IPS DF 4.7 (cell line): ENCODE results near the gene UTP18.
"Not testable (repeated sequence)": the region's sequence is repeated elsewhere in the genome, so short reads cannot be mapped to it uniquely, and the experiment has no call there.

Source experiments
- DNase-seq: peaks from one replicate; pipeline ENCODE4 v3.0.0-alpha.2; 2013; ENCODE audit warnings: low spot score; ENCODE audit errors: extremely low read depth

The UTP18 gene

GRCh38 chr17:51258756-51259563 lies 1.4 kb upstream of the UTP18 start:
- no peak for DNase-seq

- DNase-seq, result peak; percentile 82
These were observed 646 bp upstream of the UTP18 start, which contains the start of gene MBTD1 for GRCh38 chr17:51259564-51260236. MBTD1 (minus strand) TSS chr17:51260049; CDS start chr17:51225161, 34,888 bp downstream.

DNA sequence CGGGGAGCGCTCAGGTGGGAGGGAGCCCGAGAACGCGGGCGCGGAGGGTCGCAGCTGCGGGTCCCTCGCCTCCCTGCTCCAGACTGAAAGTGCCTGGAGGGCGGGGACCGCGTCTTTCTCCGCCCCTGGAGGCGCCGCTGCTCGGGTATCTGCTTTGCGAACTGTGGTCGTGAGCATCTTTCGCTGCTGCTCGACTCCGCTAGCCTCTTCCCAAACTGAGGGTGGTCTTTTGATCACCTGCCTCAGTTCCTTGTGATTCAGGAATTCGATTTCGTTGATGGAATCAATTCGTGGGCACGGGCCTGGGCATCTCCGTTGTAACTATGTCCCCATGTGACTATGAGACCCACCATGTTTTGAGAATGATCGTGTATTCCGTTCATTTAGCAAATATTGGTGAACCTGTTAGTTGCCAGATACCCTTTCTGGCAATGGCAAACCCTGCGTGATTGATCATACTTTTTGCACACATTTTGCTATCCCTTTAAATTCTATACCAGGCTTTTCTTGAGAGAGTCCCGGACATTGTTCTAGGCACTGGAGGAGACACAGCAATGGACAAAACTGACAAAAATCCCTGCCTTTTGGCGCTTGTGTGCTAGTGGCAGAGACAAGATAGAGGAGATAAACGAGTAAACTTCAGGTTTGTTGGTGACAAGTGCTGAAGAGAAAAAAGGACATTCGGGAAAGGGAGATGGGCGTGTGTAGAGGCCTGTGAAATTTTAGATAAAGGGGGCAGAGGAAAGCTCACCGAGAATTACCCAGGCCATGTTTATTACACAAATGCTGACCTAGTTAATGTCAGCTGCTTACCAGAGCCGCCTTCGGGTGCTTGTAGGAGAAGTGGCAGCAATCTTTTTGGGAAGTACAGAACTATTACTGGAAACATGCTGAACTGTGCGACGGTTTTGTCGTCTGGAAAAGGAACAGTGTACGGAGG lies 948 bp downstream of the UTP18 start:
- no peak for DNase-seq

DNA sequence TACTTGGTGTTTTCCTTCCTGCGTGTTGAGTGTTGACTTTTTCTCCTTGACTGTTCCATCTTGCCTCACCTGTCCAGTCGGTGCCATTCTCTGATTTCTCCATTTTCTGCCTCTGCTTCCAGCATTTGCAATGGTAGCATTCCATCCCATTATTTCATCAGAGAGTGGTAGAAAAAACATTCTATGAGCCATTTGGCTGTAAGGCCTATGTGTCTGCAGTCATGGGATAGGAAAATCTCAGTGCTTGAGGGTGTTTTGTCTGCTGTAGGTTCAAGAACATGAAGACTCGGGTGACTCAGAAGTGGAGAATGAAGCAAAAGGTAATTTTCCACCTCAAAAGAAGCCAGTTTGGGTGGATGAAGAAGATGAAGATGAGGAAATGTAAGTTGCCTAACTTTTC lies 2.7 kb downstream of the UTP18 start:
- no peak for DNase-seq

DNA sequence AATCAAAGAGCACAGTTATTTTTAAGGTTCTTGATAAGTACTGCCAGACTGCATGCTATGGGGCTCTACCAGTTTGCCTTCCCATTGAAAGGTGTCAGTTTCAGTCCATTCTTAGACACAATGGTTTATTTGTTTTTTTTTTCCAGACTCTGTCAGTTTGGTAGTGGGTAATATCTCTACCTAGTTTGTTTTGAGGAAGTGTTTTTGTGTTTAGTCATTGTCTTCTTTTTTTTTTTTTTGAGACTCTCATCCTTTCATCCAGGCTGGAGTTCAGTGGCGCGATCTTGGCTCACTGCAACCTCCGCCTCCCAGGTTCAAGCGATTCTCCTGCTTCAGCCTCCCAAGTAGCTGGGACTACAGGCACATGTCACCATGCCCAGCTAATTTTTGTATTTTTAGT lies 4.1 kb downstream of the UTP18 start:
- DNase-seq, result not testable (repeated sequence)

- no peak for DNase-seq
These were observed 9.6 kb downstream of the UTP18 start for GRCh38 chr17:51269991-51270390.

DNA sequence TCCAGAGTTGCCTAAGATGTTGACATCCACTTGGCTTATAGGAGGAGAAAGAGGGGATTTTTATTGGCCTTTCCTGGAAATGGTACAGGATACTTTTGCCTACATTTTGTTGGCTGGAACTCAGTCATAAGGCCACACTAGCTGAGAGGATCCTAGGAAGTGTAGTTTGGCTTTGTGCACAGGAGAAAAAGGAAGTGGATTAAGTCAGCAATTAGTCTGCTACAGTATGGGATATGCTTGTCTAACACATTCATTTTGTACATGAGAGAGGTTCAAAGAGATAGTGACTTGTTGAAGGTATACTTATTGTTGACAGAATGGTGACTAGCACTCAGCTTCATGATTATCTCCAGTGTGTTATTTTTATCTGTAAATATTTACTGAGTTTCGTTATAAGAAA lies 10.3 kb downstream of the UTP18 start:
- DNase-seq, result no peak

DNA sequence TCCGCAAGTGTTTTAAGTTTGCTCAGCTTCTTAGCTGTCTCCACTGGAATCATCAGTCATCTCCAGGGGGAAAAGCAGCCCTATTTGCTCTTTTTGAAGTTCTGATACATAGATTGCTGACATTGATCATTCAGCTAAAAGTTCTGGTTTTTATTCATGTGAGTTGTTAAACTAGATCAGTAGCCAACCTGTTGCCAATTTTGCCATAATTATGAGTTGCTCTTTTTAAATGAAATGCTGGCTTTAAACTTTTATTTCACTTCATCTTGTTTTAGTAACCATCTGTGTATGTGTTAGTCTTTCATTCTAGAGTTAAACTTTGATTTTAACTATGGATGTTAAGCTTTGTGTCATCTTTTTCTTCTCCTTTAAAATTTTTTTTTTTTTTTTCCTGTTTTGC lies 12.5 kb downstream of the UTP18 start:
- no peak for DNase-seq

- DNase-seq, result no peak
These were observed 15.0 kb downstream of the UTP18 start for GRCh38 chr17:51275381-51275780.

- no peak for DNase-seq
These were observed 18.8 kb downstream of the UTP18 start for GRCh38 chr17:51279183-51279582.

DNA sequence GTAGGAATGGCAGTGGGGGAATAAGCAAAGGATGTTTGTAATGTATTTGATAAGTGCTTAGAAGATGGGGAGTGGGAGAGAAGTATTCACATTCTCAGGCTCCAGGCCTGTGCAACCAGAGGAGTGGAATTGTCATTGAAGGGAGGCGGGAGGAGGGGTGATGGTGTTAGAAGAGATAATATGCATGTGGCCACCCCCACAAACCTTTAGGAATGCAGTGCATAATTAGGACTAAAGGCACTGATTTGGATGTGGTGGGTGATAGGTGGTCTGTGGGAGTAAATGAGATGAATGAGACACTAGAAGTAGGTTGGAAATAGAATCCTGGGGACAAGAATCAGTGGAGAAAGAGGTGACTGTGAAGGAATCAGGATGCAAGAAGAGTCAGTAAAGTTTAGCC lies 27.1 kb downstream of the UTP18 start:
- DNase-seq, result no peak

GRCh38 chr17:51289696-51290111 lies 29.4 kb downstream of the UTP18 start:
- DNase-seq, result no peak

- not testable (repeated sequence) for DNase-seq
These were observed 34.0 kb downstream of the UTP18 start for GRCh38 chr17:51294338-51294737.

GRCh38 chr17:51298508-51299371 lies 38.4 kb downstream of the UTP18 start:
- DNase-seq, result no peak

GRCh38 chr17:51299859-51300258 lies 39.5 kb downstream of the UTP18 start:
- no peak for DNase-seq

- no peak for DNase-seq
These were observed 44.8 kb downstream of the UTP18 start for GRCh38 chr17:51305182-51305581.

- DNase-seq, result not testable (repeated sequence)
These were observed 51.7 kb downstream of the UTP18 start for GRCh38 chr17:51312003-51312402.

GRCh38 chr17:51319186-51319585 lies 58.8 kb downstream of the UTP18 start:
- DNase-seq, result no peak

DNA sequence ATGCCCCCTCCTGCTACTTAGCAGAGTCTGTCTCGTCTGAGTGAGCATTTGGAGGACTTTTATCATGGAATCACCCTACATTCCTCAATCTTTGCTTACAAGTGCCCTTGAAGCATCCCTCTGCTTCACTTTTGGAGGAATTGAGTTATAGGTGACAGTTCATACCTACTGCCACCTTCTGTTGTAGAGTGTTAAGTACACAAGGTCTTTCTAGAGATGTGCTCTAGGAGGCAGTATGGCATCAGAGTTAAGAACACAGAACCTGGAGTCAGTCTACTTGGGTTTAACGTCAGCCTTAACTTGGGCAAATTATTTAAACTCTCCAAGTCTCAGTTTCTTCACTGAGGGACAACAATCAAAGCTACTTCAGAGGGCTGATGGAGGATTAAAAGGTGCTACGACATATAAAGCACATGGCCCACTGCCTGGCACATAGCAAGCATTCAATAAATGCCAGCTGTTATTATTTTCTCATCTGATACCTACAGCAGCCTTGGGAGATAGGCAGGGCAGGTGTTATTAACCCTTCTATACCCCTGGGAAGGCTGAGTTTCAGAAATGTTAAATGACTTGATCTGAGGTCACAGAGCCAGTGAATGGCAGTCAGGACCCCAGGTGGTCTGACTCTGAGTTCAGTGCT lies 62.2 kb downstream of the UTP18 start:
- no peak for DNase-seq

- no peak for DNase-seq
These were observed 65.1 kb downstream of the UTP18 start for GRCh38 chr17:51325471-51325870.
